Mucosa of descending colon (tissue), 3 donors: ENCODE measurements around the gene GALNT18. TPM values are rescaled to one million over a fixed set of nuclear protein-coding genes. Genes with fewer than 3 reads are reported as not detected.
A peak's percentile ranks its signal among the peaks of the same experiment; 100 is the strongest.

Experiments
- ATAC-seq: fragments of 200-7000 bp; cut with Tn5 transposase; one replicate; pipeline ENCODE4 v1.9.1; 2020; ENCODE audit warnings: mild to moderate bottlenecking, moderate library complexity
- DNase-seq, 3 donors: peaks; one replicate each; pipeline ENCODE4 v3.0.0-alpha.2; 2020
- H3K36me3 ChIP-seq: fragments of 200-600 bp; one replicate; pipeline ENCODE4 v1.8.0; 2021; ENCODE audit warnings: low read depth, mild to moderate bottlenecking
- H3K4me1 ChIP-seq: fragments of 200-600 bp; one replicate; pipeline ENCODE4 v1.8.0; 2021; ENCODE audit warnings: low read depth, mild to moderate bottlenecking
- H3K4me3 ChIP-seq: fragments of 200-600 bp; one replicate; pipeline ENCODE4 v1.8.0; 2021; ENCODE audit warnings: mild to moderate bottlenecking
- H3K9me3 ChIP-seq: fragments of 200-600 bp; one replicate; pipeline ENCODE4 v1.8.0; 2021; ENCODE audit warnings: mild to moderate bottlenecking
- CTCF ChIP-seq: fragments of 200-600 bp; IDR thresholded peaks from one replicate; pipeline ENCODE4 v1.8.0; 2022; ENCODE audit warnings: antibody characterized with exemption, mild to moderate bottlenecking
- intact Hi-C, 2 donors: fragments of 100-400 bp; cut with DNase I in 1 of 2; cut with micrococcal nuclease in 1 of 2; formaldehyde crosslinking; loops; one replicate each; pipeline versions ENCODE4 v1.11.0 to v1.11.1; 2022; cut with DNase I, micrococcal nuclease
- microRNA-seq: library from miRNA; unstranded; fragments of <30 nt; microRNA quantifications from one replicate; pipeline ENCODE4, GENCODE V29; 2019
- total RNA-seq, 3 donors: library from RNA; stranded (reverse); fragmentation: NEBNext Ultra II Directional in 2 of 3; extraction: Animal tissue kit (Norgen Biotek cat#: 25700) in 2 of 3; gene quantifications; one replicate each; pipeline versions ENCODE4 v1.2.1 to v1.2.4, GENCODE V29; 2021 to 2023
- donor health status: DM: no; HTN: no; CAD: no; lungs with moderate emphysema.
- donor health status: DM: no; HTN: no; CAD: no.
- donor health status: DM: no; HTN: yes; CAD: no.

Gene GALNT18
- total RNA-seq, 3 donors from 2014 or later = 2.0 to 27.8 (median 5.4) TPM

GRCh38 chr11:11231763-11232162 is 390.0 kb downstream of the GALNT18 start:
- intact Hi-C loops = no loop called here

GRCh38 chr11:11230802-11231562 is 390.8 kb downstream of the GALNT18 start:
- DNase-seq (no peak), ATAC-seq (peak; percentile 43)
- Histone ChIP-seq H3K9me3 (no peaks in the 10 kb centered on the region), H3K36me3 (no peaks in the 10 kb centered on the region), H3K4me1 (no peaks in the 10 kb centered on the region), H3K4me3 (no peak overlapping the region)
- intact Hi-C loops = no loop called here
- TF ChIP-seq CTCF = no peak

More at GRCh38 chr11:11231763-11232162, 390.0 kb downstream of the GALNT18 start:
- TF ChIP-seq CTCF = no peak
- ATAC-seq = no peak
- H3K36me3 ChIP-seq = no peaks in the 10 kb centered on the region
- no peaks in the 10 kb centered on the region for H3K4me1 ChIP-seq
- no peaks in the 10 kb centered on the region for H3K9me3 ChIP-seq
- DNase-seq = no peak
- no peak overlapping the region for H3K4me3 ChIP-seq

- Histone ChIP-seq H3K36me3 (no peaks in the 10 kb centered on the region), H3K4me3 (no peak overlapping the region), H3K4me1 (no peaks in the 10 kb centered on the region), H3K9me3 (no peaks in the 10 kb centered on the region)
- no peak for TF ChIP-seq CTCF
- no peak for DNase-seq
- no peak for ATAC-seq
- intact Hi-C loops = no loop called here
Observed at GRCh38 chr11:11230087-11230486, 391.7 kb downstream of the GALNT18 start.

GRCh38 chr11:11229647-11230046 is 392.2 kb downstream of the GALNT18 start:
- H3K4me3 ChIP-seq = no peak overlapping the region
- no peaks in the 10 kb centered on the region for H3K36me3 ChIP-seq
- TF ChIP-seq CTCF = no peak
- ATAC-seq (no peak), DNase-seq (no peak)
- H3K9me3 ChIP-seq = no peaks in the 10 kb centered on the region
- H3K4me1 ChIP-seq = no peaks in the 10 kb centered on the region
- intact Hi-C loops = no loop called here

GRCh38 chr11:11227296-11228085 is 394.3 kb downstream of the GALNT18 start:
- H3K4me1 ChIP-seq = no peaks in the 10 kb centered on the region
- ATAC-seq (no peak), DNase-seq (no peak)
- no peak overlapping the region for H3K4me3 ChIP-seq
- H3K9me3 ChIP-seq = no peaks in the 10 kb centered on the region
- no peaks in the 10 kb centered on the region for H3K36me3 ChIP-seq
- intact Hi-C loops = no loop called here
- no peak for TF ChIP-seq CTCF

Small RNA genes lying within 50 kb of the gene (microRNA-seq; reads per million reads assigned to microRNA genes)
- not detected for gene MIR4299

Other genes with a start within 250 kb of the GALNT18 start
- 10 to 100 TPM; 36.1 to 59.3 (median 39.1) TPM for gene USP47, start 220.0 kb upstream of the GALNT18 start, total RNA-seq